Head of caudate nucleus (tissue), 42 donors: ENCODE measurements around the gene ARHGDIB.

Experiments used
- DNase-seq, 42 donors: peaks; one replicate each; pipeline versions ENCODE4 v3.0.0 to v3.0.0-alpha.2; 2020 to 2021; ENCODE audit warnings: mixed read lengths in 7 of 42
- intact Hi-C: fragments of 100-400 bp; cut with DNase I; formaldehyde crosslinking; loops from one replicate; pipeline ENCODE4 v1.15.0; 2022

Gene ARHGDIB

GRCh38 chr12:14937689-14938088 lies 23.7 kb downstream of the ARHGDIB start:
- intact Hi-C loops, result no loop called here
- DNase-seq, result no peak

DNA sequence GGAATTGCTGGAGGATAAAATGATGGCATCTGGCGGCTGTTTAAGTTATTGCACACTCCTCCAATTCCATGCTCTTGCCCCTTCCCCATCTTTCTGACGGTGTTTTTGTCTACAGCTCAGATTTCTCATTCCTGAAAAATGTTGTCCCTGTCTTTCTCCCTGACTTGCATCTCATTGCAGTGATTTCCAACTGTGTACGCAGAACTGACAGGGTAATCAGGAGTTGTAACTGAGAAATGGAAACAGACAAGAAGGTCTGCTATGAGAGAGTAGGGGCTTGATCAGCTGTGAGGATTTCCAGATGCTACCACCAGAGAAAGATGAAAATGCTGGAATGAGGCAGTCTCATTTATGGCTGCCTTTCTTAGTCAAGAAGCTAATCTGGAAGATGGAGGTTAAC lies 24.4 kb downstream of the ARHGDIB start:
- intact Hi-C loops, result no loop called here
- DNase-seq, result no peak

- intact Hi-C loops, result no loop called here
- no peak for DNase-seq
These were observed 25.1 kb downstream of the ARHGDIB start for GRCh38 chr12:14936224-14936861.

- no peak for DNase-seq
These were observed 26.4 kb downstream of the ARHGDIB start for GRCh38 chr12:14935031-14935430.

DNA sequence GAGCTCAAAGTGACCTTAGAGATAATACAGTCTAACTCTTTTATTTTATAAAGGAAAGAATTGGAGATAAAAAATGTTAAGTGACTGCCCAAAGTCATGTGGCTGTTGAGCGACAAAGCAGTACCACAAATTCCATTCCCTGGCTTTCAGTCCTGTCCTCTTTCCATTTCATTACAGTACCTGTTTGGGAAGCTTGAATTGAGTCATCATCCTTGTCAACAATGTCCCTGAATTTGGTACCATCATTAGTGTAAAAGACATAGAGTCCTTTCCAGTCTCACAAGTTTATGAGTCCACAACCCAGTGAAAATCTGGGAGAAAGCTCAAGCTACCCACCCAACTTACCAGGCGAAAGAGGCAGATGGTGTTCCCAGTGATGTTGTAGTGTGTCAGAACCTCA lies 26.9 kb downstream of the ARHGDIB start:
- intact Hi-C loops, result no loop called here
- no peak for DNase-seq

More at GRCh38 chr12:14935031-14935430, 26.4 kb downstream of the ARHGDIB start:
- intact Hi-C loops, result no loop called here

DNA sequence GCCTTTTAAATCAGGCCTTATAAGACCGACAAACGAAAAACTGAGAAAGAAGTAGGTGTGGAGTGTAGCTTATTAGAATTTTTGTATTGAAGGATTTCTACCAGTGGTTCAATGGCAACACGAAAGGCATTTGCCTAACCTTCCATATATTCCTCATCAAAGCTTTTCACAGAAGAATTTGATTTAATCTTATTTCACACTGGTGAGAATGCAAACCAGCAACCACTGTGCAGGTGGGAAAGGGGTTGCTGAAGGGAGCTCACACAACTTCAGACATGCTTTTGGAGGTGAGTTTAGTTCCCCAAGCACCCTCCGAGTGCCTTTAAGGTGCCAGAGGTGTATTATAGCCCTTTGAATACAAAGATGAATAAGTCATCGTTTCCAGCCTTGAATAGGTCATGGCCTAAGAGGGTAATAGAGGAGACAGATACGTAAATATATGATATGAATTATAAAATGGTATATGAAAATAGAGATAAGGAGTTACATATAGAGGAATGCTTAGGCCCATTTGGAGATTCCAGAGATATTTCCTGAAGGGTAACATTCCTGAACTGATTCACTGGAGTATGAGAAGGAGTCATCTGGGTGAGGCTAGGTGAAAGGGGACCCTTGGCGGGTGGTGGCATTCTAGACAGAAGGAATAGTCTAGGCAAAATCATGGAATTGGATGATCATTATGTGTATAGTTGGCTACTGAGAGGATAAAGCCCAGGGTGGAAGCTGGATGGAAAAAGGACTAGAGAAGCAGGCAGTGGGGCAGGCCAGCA lies 29.4 kb downstream of the ARHGDIB start:
- DNase-seq, result no peak
- intact Hi-C loops, result no loop called here

DNA sequence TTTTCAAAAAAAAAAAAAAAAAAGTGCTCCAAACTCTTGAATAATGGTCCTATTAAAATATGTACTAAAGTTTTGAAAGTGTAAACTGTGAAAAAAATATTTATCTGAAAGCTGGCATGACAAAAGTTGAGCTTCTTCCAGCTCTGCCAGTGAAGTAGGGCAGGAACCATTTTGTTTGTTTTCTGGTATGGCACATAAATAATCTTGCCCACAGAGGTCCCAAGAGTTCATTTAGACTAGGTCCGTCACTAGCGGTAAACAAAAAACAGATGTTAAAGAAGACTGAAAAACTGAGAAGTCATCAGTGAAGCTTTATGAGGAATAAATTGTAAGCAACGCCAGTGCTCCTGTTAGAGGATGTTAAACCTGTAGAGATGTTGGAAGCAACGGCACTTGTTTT lies 30.0 kb downstream of the ARHGDIB start:
- no peak for DNase-seq
- intact Hi-C loops, result no loop called here

DNA sequence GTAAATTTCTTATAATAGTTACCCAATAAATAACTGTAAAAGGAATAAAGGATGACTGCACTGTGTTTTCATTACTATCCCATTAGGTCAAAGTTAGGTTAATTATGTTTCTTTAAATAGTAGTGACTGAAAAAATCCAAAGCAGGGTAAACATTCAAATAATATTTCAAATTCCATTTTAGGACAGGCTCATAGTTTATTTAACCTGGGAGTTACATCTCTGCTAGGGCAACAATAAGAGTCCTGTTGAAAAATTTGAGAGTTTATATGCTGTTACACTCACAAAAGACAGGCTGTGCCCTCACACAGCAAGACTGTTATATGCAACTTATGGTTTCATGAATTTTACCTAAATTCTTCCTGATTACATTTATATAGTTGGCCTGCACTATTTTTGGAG lies 31.1 kb downstream of the ARHGDIB start:
- no peak for DNase-seq
- intact Hi-C loops, result no loop called here

DNA sequence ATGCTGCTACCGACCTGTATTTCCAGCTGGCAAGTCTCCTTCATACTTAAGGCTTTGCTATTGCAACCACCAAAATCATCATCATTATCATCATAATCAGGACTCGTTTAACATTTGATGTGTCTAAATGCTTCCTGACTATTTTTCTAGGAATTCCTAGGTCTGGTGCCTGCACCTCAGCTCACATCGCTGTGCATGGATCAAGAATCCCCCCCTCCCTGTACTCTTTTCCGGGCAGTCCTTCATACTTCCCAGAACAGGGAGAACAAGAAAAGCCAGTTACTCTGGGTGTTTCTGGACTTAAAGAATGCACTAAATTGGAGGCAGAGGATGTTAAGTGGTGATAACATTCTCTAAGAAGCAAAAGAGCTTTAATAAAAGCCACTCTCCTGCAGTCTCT lies 32.5 kb downstream of the ARHGDIB start:
- intact Hi-C loops, result no loop called here
- DNase-seq, result no peak

- no peak for DNase-seq
- intact Hi-C loops, result no loop called here
These were observed 34.1 kb downstream of the ARHGDIB start for GRCh38 chr12:14927267-14927666.

GRCh38 chr12:14924541-14924940 lies 36.9 kb downstream of the ARHGDIB start:
- DNase-seq, result no peak
- intact Hi-C loops, result no loop called here

GRCh38 chr12:14923944-14924343 lies 37.5 kb downstream of the ARHGDIB start:
- intact Hi-C loops, result no loop called here
- no peak for DNase-seq

- intact Hi-C loops, result no loop called here
- DNase-seq, result no peak
These were observed 40.2 kb downstream of the ARHGDIB start for GRCh38 chr12:14921218-14921617.

DNA sequence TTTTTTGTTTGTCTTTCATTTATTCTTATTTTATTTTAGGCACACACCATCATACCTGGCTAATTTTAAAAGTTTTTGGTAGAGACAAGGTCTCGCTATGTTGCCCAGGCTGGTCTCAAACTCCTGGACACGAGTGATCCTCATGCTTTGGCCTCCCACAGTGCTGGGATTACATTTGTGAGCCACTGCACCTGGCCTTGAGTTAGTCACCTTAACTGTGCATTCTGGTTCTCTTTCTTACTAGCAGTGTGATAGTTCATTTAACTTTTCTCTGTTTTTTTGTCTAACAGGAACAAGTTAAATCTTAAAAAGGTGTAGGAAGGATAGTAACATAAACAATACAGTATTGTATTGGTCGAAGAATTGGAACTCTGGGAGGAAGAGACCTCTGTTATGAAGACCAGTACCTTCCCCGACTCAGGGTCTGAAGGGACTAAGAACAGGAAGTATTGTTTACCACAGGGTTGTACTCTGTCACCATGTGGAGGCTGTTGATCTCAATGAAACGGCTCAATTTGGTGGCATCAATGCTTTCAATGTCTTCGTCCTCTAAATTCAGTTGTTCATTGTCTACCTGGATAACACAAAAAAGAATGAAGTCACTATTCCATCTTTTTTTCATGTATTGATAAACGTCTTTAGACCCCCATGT lies 40.8 kb downstream of the ARHGDIB start:
- no peak for DNase-seq
- intact Hi-C loops, result no loop called here

- intact Hi-C loops, result no loop called here
- no peak for DNase-seq
These were observed 41.9 kb downstream of the ARHGDIB start for GRCh38 chr12:14919455-14919854.

DNA sequence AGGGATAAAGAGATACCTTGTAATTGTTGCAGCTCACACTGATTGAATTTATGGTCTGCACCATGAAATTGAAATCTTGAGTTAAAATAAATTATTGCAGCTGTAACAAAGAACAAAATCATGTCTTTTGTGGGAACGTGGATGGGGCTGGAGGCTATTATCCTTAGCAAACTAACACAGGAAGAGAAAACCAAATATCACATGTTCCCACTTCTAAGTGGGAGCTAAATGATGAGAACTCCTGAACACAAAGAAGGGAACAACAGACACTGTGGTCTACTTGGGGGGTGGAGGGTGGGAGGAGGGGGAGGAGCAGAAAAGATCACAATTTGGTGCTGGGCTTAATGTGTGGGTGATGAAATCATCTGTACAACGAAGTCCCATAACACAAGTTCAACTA lies 45.7 kb downstream of the ARHGDIB start:
- intact Hi-C loops, result no loop called here
- no peak for DNase-seq

GRCh38 chr12:14913381-14913781 lies 48.0 kb downstream of the ARHGDIB start:
- no peak for DNase-seq
- intact Hi-C loops, result no loop called here

GRCh38 chr12:14911131-14911530 lies 50.3 kb downstream of the ARHGDIB start:
- DNase-seq, result no peak
- intact Hi-C loops, result no loop called here

- intact Hi-C loops, result no loop called here
- DNase-seq, result no peak
These were observed 51.1 kb downstream of the ARHGDIB start for GRCh38 chr12:14910090-14910915.

DNA sequence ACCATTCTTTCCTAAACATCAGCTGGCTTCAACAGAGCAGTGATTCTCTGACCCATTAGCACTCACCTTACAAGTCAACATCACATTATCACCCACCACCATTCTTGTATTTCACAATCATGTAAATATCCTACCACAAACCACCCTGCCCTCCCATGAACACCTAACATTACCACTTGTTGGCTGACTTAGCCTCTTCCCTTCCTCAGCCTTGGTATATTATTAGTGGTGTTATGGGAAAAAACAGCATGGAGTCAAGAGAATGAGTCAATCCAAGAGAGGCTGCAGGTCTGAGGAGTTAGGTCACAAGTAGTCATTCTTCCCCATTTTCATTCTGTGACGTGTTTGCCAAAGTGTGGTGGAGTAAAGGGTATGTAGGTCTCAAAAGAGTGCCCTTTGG lies 53.4 kb downstream of the ARHGDIB start:
- intact Hi-C loops, result no loop called here

More for the DNA sequence above, 53.4 kb downstream of the ARHGDIB start:
- no peak for DNase-seq
